Stimulated activated CD8-positive, alpha-beta memory T cell treated with anti-CD3 and anti-CD28 coated beads, Interleukin-4, amount 100 ng/mL, for 48 hours (primary cell): ENCODE results near the gene POMP.

Experiments
- DNase-seq: peaks from one replicate; pipeline ENCODE4 v3.0.0-alpha.2; 2020

Gene POMP

GRCh38 chr13:28704282-28704681, 45.4 kb downstream of the POMP start:
- DNase-seq: no peak

GRCh38 chr13:28704919-28705318, 46.0 kb downstream of the POMP start:
- no peak for DNase-seq

GRCh38 chr13:28705461-28706083, 46.6 kb downstream of the POMP start:
- no peak for DNase-seq

- DNase-seq: no peak
Measured at GRCh38 chr13:28707629-28708427, 48.9 kb downstream of the POMP start.

- DNase-seq: no peak
Measured at GRCh38 chr13:28710161-28710560, 51.2 kb downstream of the POMP start.

- no peak for DNase-seq
Measured at GRCh38 chr13:28714651-28715050, 55.7 kb downstream of the POMP start.

- no peak for DNase-seq
Measured at GRCh38 chr13:28716511-28716910, 57.6 kb downstream of the POMP start.

- no peak for DNase-seq
Measured at GRCh38 chr13:28717170-28717569, 58.2 kb downstream of the POMP start.

GRCh38 chr13:28718196-28718542, 59.2 kb downstream of the POMP start:
- no peak for DNase-seq

GRCh38 chr13:28718543-28719226, 59.8 kb downstream of the POMP start, which contains the start of gene SLC46A3:
TSS of gene SLC46A3 (minus strand) at chr13:28718970. CDS start at chr13:28717998, 972 bp downstream.
- DNase-seq: peak; percentile 98

GRCh38 chr13:28719227-28720055, 60.5 kb downstream of the POMP start:
- no peak for DNase-seq

- no peak for DNase-seq
Measured at GRCh38 chr13:28723806-28724205, 64.9 kb downstream of the POMP start.

GRCh38 chr13:28725046-28725610, 66.2 kb downstream of the POMP start:
- DNase-seq: no peak
